ENCODE results near the gene SCFD2. TPM values are rescaled to one million over a fixed set of nuclear protein-coding genes. Genes with fewer than 3 reads are reported as not detected.

Gene SCFD2
- polyA plus RNA-seq, 1 of the 3 experiments (the other 2 are of a cell fraction), result 14.1 TPM

GRCh38 chr4:52947401-52948056 is 418.3 kb downstream of the SCFD2 start:
- CTCF ChIA-PET, result no interaction called here

GRCh38 chr4:52946855-52947254 is 419.0 kb downstream of the SCFD2 start:
- CTCF ChIA-PET, result no interaction called here
- no peak overlapping the region for H3K9ac ChIP-seq

More at GRCh38 chr4:52947401-52948056, 418.3 kb downstream of the SCFD2 start:
- Histone ChIP-seq H3K4me2 (no peak overlapping the region), H3K9me3 (no peaks in the 10 kb centered on the region), H3K27ac (ENCODE audit: low read depth in 2 of 2, low read length in 1 of 2) (peak overlapping the region in 1 of 2 experiments; percentile 60; a peak in 2 of 4 replicates), H3K9ac (no peak overlapping the region), H3K79me2 (ENCODE audit: insufficient read depth) (no peaks in the 10 kb centered on the region), H3K4me1 (ENCODE audit: control insufficient read depth in 1 of 2, insufficient read depth in 2 of 2, low read depth in 1 of 2, low read length in 1 of 2) (peaks cover 3 to 20% of the 10 kb centered on the region in 2 experiments; a peak in 3 of 4 replicates), H2AFZ (ENCODE audit: low read depth) (no peak overlapping the region), H3K9me2 (no peaks in the 10 kb centered on the region), H3K4me3 (ENCODE audit: low read depth in 2 of 2, low read length in 1 of 2) (no peak overlapping the region), H3K36me3 (replicated peaks in 1 of 2; ENCODE audit: control insufficient read depth in 1 of 2, insufficient read depth in 2 of 2, low read length in 1 of 2) (no peaks in the 10 kb centered on the region), H3K27me3 (ENCODE audit: insufficient read depth) (no peaks in the 10 kb centered on the region), H4K20me1 (ENCODE audit: insufficient read depth) (no peaks in the 10 kb centered on the region), H3F3A (replicated peaks; ENCODE audit: insufficient read depth) (no peaks in the 10 kb centered on the region)
- TF ChIP-seq POLR2AphosphoS5 (IDR thresholded peaks at IDR 0.05; ENCODE audit: low read depth, low read length) (no peak), EZH2phosphoT487 (IDR thresholded peaks at IDR 0.05; ENCODE audit: borderline replicate concordance, low read depth) (no peak), FOXM1 (IDR thresholded peaks at IDR 0.05; ENCODE audit: low read depth) (no peak), RFX5 (IDR thresholded peaks at IDR 0.05; ENCODE audit: low read length) (no peak), RAD21 (IDR thresholded peaks at IDR 0.05; ENCODE audit: low read length) (no peak), FOXJ3 (CRISPR knock-in tag; IDR thresholded peaks at IDR 0.05) (no peak), TCF12 (IDR thresholded peaks at IDR 0.05) (no peak)
- 92% methylated on average over 4 of the region's 4 CpGs for WGBS (ENCODE audit: low lambda C conversion rate)
- DNase-seq, result no peak
- POLR2A ChIA-PET, result no interaction called here

More at GRCh38 chr4:52946855-52947254, 419.0 kb downstream of the SCFD2 start:
- H3K36me3 ChIP-seq (replicated peaks in 1 of 2; ENCODE audit: control insufficient read depth in 1 of 2, insufficient read depth in 2 of 2, low read length in 1 of 2), result no peaks in the 10 kb centered on the region
- POLR2A ChIA-PET, result interaction anchor here (0.8 kb wide), 1 partner anchor 234 kb away, joined by 4 read pairs; no protein-coding TSS in a partner anchor
- no peaks in the 10 kb centered on the region for H3K9me2 ChIP-seq
- H4K20me1 ChIP-seq (ENCODE audit: insufficient read depth), result no peaks in the 10 kb centered on the region
- H3K4me2 ChIP-seq, result no peak overlapping the region
- no peak overlapping the region for H3K27ac ChIP-seq (ENCODE audit: low read depth in 2 of 2, low read length in 1 of 2)
- peaks cover 3 to 14% of the 10 kb centered on the region in 2 experiments; a peak in 3 of 4 replicates for H3K4me1 ChIP-seq (ENCODE audit: control insufficient read depth in 1 of 2, insufficient read depth in 2 of 2, low read depth in 1 of 2, low read length in 1 of 2)
- no peak overlapping the region for H3K4me3 ChIP-seq (ENCODE audit: low read depth in 2 of 2, low read length in 1 of 2)
- DNase-seq, result no peak
- H3F3A ChIP-seq (replicated peaks; ENCODE audit: insufficient read depth), result no peaks in the 10 kb centered on the region
- H3K27me3 ChIP-seq (ENCODE audit: insufficient read depth), result no peaks in the 10 kb centered on the region
- H3K79me2 ChIP-seq (ENCODE audit: insufficient read depth), result no peaks in the 10 kb centered on the region
- 87% methylated on average over 4 of the region's 4 CpGs for WGBS (ENCODE audit: low lambda C conversion rate)
- no peaks in the 10 kb centered on the region for H3K9me3 ChIP-seq
- H2AFZ ChIP-seq (ENCODE audit: low read depth), result no peak overlapping the region
- TF ChIP-seq SMC3 (IDR thresholded peaks at IDR 0.05; ENCODE audit: low read depth, low read length), result no peak
- no peak for TF ChIP-seq POLR2AphosphoS5 (IDR thresholded peaks at IDR 0.05; ENCODE audit: low read depth, low read length)
- TF ChIP-seq FOSL2 (IDR thresholded peaks at IDR 0.05; ENCODE audit: borderline replicate concordance, low read depth), result no peak
- no peak for TF ChIP-seq CTCF (IDR thresholded peaks at IDR 0.05)
- TF ChIP-seq ELF1 (IDR thresholded peaks at IDR 0.05), result no peak
- no peak for TF ChIP-seq CHD2 (IDR thresholded peaks at IDR 0.05; ENCODE audit: low read length, partially characterized antibody)
- no peak for TF ChIP-seq USF1 (IDR thresholded peaks at IDR 0.05; ENCODE audit: borderline replicate concordance, low read depth)
